ENCODE data around the gene ATG13.

ATG13 gene

DNA sequence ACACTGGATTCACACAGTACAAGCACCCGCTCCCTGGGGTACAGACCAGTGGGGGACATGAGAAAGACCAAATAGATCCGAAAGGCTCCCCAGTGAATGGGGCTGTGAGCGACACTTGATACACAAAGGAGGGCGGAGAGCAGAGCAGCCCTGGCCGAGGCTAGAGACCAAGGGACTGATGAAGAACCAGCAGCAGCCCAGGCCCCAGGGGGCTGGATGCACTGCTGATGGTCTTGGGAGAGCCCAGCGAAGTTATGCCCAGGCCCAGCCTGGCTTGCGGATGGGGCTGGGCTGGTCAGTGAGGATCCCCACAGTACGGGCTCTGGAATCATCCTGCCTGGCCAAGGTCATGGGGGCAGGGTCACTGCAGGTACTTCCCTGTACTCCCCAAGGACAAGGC, 59.8 kb downstream of the ATG13 start:
- no peak for DNase-seq

DNA sequence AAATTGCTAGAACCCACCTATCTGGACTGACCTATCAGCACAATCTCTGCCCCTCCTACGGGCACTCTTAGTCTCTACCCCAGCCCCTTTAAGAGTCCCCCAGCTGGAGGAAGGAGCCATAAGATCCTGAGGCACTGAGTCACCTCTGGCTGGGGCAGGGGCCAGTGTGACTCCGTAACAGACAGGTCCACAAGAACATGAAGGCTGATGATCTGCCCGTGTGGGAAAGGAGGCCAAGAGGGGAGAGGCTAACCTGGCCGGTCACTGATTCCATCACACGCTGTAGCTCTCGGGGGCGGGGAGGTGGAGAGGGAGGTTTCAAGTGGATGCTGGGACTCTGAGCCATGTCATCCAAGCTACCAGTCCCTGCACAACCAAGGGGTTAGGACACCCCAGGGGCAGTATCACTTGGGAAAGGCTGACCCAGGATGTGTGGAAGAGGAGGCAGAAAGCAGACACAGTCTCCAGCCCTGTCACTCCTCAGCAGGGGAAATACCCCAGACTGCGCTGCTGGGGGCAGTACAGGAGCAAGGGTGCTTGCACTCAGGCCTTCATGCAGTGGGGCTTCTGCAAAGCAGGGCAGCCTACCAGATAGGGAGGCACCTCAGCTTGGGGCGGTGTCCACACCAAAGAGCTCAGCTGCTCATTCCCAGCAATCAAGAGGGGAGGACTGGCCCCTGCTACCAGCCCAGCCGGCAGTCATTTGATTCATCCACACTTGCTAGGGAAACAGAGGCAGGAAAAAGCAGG, 60.8 kb downstream of the ATG13 start:
- DNase-seq: no peak

DNA sequence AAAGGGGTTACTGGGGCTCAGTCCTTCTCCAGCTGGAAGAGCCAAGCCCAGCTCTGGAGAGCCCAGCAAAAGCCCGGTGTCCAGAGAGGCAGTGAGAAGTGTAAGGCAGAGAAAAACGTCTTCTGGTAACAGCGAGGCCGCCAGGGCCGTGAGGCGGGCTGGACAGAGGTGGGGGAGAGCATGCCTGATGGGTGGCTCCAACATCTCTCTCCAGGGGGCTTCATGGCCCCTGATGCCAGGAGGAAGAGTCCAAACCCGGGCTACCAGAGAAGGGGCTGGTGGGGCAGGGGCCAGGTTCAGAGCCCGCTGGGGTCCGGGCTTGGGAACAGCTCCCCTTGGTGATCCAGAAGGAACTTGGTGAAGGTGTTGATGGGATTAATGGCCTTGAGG, 61.4 kb downstream of the ATG13 start:
- DNase-seq: no peak

DNA sequence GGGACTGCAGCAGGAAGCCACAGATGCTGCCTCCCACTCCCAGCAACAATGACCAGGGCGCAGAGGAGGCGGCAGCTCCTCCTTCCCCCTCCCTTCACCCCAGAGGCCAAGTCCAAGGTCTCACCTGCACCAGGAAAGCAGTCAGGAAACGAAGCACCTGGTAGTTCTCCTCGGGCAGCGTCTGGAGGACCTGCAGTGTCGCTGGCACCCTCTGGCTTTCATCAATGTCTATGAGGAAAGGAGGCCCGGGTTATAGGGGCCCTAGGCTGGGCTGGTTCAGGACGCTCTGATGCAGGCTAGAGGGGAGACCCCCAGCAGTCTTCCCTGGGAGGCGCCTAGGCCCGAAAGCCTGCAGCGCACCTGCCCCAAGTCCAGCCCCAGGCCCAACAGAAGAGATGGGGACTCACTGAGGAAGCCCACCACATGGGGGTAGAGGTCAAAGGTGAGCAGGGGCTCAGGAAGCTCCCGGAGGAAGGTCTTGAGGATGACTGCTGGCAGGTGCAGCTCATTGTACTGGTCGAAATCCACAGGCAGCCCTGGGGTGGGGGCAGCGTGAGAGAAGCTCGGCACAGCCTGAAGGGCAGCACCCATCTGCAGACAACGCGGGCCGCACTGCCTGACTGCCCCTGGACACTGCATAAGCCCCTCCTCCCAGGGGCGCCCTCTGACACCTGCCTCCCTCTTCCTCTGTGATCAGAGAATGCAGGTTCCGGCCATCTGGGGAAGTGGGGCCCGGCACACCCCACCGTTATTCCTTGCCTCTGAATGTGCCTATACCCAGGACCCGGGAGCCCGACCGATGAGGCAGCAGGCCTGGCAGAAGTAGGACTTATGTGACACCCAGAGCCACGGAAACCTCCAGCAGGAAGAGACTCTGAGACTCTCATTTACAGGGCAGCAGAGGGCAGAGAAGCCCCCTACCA, 62.1 kb downstream of the ATG13 start:
- no peak for DNase-seq

DNA sequence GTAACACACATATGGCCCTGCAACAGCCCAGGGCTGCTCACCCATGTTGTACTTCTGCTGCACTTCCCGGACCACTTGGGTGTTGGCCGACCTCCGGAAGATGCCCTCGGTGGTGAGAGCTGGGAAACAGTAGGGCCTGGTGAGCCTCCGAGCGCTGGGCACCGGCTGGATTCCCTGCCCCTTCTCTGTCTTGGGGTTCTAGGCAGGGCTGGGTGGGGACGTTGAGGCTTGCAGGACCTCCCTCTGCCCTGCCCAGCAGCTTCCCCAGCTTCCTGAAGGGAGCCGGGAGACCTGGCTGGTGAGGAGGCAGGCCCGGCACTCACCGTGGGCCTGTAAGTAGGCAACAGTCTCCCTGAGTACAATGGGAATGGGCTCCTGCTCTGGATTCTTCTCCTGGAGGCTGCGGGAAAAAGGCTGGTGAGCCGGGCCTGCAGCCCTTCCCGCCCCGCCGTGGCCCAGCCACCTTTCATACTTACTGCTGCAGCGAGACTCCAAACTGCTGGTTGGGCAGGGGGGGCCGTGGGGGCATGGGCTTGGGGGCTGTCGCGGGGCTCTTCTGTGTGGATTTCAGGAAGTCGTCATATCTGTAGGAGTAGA, 62.9 kb downstream of the ATG13 start:
- no peak for DNase-seq

DNA sequence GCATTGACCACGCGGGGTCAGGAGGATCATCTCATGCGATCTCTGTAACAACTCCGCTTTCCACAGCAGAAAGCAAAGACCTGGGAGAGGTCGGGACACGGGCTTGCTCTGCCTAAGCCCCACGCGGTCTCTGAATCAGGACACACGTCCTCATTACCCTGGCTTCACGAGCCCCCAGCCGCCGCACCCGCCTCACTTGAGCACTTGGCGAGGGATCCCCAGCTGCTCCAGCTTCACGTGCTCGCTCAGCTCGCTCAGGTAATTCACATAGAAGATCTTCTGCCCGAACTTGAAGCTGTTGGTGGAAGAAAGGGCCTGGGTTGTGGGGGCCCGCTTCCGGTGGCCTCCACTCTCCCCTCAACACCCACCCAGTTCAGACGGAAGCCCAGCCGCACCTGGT, 63.5 kb downstream of the ATG13 start:
- no peak for DNase-seq

DNA sequence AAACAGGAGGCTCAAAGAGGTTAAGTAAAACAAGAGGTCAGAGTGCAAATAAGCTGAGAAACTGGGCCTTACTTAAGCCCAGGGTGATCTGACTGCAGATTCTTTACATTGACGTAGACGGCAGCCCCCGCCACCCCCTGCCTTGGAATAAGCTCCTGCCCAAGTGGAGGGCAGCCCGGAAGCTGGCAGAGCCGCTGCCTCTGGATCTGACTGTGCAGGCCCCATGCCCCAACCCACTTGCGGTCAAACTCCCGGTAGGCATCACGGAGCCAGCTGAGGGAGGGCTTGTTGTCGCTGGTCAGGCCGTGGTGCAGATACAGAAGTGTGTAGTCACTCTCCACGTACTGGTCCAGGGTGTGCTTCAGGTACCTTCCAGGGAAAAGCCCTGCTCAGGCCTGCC, 64.5 kb downstream of the ATG13 start:
- no peak for DNase-seq

DNA sequence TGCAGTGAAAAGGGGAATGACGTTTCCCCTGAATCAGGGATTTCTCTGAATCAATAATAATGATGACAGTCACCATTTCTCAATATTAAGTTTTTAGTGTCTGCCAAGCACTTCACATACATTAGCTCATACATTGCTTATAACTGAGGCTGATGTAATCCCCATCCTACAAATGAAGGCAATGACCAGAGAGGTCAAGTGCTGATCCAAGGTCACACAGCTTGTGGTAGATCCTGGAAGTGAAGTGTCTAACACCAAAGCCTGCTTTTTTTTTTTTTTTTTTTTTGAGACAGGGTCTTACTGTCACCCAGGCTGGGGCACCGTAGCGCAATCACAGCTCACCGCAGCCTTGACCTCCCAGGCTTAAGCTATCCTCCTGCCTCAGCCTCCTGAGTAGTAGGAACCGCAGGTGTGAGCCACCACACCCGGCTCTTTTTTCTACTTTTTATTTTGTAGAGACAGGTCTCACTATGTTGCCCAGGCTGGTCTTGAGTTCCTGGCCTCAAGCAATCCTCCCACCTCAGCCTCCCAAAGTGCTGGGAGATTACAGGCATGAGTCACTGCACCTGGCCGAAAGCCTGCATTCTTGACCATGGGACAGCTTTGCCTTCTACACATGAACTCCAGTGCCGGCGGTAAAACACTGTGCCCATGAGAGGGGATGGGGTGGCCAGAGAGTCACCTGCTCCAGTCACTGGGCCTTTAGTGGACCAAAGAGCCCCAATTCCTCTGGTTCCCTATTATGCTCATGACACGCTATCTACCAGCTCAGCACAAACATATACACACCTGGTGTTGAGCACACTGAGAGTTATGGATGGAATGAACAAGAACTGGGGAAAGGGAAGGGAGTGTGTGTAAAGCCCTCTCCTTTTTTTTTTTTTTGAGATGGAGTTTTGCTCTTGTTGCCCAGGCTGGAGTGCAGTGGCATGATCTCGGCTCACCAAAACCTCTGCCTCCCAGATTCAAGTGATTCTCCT, 65.7 kb downstream of the ATG13 start:
- DNase-seq: no peak

DNA sequence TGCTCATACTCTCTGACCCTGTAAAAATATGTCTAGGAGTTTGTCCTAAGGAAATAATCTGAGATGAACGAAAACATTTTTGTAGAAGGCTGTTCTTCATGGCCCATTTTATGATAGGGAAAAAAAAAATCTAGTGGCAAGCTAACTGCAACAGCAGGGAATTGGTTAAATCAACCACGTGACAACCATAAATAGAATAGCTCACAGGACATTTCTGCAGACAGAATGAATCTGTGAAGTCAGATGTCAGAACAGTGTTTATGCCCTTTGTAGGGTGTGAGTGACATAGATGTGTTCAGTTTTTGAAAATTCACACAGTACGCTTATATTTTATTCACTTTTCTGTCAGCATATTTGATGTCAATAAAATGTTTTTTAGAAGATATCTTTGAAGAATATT, 67.0 kb downstream of the ATG13 start:
- no peak for DNase-seq

DNA sequence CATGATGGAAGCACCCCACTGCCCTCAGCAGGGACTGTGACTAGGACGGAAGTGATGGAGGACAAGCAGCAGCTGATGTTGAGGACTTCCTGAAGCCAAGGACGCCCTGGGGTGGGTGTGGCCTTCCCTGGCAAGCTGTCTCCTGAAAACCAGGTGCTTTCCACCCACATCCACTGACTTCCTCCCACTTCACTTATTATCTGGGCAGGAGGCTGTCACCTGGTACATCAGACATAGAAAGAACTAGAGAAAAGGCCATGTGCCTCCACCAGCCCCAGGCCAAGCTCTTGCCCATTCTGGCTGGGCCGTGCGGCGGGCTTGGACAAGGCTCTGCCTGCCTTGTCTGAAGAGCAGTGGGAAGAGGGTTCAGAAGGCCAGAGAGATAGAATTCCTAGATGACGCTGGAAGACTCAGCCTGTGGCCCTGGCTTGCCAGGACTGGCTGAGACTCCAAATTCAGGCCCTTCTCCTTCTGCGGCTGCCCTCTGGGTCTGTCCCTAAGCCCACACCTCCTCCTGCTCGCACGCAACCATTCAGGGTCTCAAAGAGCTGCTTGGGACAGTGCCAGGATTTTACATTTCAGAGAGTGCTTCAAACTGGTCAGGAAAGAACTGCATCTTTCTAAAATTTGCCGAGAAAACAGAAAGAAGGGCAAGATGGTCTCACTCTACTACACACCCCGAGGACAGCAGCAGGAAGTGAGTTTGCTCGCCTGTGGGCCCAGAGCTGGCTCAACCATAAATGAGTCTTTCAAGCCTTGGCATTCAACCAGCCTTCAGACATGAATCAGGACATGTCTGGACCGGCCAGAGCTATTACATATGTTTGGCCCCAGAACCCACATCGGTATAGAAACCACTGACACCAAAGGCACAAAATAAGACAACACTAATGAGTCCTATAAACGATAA, 69.8 kb downstream of the ATG13 start:
- no peak for DNase-seq

DNA sequence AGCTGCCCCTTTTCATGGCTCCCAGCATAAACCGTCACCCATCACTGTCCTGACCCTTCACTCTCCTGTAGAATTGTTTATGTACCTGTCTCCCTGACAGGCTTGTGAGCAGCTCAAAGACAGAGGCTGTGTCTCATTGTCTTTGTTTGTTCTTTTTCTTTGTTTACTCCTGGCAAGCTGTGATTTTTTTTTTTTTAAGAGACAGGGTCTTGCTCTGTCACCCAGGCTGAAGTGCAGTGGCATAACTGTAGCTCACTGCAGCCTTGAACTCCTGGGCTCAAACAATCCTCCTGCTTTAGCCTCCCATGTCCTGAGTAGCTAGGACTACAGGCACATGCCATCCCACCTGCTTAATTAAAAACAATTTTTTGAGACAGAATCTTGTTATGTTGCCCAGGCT, 73.3 kb downstream of the ATG13 start:
- no peak for DNase-seq

DNA sequence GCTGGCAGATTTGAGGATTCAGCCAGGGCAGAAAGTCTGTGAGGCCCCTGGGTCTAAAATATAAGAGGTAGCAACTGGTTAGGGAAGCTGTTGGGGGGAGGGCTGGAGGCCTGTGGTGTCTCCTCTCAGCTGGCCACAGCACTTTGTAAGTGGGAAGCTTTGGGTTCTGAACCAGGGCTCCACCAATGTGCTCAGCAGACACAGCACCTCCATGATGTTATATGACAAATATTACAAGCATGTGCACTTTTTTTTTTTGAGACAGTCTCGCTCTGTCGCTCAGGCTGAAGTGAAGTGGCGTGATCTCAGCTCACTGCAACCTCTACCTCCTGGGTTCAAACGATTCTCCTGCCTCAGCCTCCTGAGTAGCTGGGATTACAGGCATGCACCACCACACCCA, 75.1 kb downstream of the ATG13 start:
- no peak for DNase-seq

DNA sequence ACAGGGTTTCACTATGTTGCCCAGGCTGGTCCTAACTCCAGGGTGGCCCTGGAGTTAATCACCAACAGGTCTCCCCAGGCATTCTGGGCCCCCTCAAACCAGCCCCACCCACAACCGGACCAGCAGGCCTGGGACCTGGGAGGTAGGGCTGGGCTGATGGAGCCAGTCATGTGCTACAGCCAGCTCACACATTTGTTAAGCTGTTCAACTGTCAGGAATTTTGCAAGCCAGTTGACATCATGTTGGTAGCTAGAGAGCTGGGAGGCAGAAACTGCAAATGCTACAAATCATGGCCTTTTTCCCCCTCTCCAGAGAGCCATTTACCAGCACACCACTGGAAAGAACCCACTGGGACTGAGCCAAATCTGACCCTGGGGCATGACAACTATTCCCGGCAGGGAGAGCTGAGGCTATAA, 76.3 kb downstream of the ATG13 start:
- no peak for DNase-seq

DNA sequence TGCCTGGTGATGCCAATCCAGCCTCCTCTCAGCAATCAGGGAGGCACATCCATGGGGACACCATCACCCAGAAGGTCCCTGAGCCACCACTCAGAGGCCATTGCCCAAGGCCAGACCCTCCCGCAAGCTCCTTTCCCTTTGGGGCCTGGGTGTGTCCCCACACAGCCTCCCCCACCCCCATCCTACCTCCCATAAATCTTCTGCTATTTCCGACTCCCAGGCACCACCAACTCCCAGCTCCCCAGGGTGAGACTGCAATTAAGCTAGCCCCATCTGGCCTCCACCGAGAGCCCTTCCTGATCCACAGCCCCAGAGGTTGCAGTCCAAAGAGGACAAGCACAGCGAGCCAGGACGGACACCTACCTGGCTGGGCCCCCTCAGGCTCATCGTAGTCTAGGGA, 76.7 kb downstream of the ATG13 start:
- no peak for DNase-seq

DNA sequence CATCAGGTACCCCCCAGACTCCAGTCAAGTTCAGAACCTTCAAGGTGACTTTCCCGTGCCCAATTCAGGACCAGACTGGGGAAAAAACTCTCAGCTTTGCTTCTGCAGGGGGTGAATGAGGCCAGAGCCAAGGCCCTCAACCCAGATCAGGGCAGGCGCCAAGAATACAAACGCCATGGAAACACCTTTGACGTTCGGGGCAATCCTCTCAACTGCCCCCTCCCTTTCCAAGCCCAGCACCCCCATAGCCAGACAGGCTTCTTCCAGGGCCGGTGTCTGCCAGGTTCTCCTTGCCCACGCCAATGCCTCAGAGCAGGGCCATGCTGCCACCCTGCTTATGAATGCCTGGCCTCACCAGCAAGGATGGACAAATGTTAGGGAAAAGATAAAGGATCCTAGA, 77.3 kb downstream of the ATG13 start:
- DNase-seq: no peak

DNA sequence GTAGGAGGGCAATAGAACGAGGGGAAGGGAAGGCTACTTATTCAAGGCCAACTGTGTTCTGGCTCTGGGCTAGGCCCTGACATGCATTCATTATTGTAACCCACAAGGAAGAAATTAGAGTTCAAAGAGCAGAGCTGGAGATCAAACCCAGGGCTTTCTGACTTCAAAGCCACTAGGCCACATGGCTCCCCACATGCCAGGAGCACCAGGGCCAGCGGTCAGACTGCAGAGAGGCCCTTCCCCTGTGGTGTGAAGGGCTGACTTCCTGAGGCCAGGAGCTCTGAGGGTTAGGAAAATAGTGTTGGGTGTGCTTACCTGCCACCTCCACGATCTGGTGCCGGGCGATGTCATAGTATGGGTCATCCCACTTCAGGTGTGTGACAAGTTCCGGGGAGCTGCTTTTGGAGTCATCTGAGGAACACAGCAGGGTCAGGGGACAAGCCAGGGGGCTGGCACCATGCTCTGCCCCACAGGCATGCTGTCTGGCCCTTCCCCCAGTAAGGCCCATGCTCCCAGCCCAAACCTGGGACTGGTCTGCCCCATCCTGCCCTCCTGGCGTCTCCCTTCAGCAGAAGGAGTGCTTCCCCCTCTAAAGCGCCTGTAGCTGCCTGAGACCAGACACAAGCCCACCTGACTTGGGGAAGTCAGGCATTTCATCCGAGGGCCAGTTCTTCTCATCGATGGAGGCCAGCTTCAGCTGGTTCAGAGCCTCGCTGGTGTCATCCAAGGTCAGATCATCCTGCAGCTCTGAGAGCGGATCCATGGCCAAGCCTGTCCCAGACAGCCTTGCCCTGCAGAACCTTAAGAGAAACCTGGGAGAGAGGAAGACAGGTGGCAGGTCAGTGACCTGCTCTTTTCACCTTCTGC, 78.2 kb downstream of the ATG13 start:
- DNase-seq: no peak

DNA sequence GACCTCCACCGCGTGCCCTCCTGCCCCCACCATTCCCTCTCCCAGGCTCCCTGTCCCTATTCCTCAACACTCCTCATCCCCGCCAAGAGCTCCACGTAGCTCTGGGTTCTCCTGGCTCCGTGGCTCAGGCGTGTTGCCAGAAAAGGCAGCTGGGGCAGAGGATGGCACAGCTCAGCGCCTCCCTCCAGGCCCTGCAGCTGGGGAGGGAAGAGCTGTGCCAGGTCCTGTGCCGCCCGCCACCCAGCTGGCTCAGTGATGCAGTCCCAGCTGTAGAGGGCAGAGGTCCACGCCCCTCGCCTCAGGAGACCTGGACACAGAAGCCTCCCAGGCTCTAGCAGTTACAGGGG, 78.8 kb downstream of the ATG13 start:
- no peak for DNase-seq

DNA sequence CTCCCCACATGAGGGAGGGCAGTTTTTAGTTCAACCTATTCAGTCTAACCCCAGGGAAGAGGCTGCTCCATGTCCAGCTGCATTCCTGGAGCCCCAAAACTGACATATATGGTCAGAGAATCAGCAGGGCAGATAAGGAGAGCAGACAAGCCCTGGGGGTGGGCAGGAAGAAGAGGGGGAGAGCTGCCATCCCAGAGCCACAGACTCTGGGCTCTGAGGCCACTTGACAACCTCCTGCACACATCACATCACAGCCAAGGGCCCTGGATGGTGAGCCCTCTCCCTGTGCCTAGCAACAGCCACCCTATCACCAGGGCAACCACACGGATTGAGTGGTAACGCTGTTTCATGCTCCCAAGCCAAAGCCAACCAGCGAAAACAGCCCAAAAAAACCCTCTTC, 80.0 kb downstream of the ATG13 start:
- DNase-seq: no peak

DNA sequence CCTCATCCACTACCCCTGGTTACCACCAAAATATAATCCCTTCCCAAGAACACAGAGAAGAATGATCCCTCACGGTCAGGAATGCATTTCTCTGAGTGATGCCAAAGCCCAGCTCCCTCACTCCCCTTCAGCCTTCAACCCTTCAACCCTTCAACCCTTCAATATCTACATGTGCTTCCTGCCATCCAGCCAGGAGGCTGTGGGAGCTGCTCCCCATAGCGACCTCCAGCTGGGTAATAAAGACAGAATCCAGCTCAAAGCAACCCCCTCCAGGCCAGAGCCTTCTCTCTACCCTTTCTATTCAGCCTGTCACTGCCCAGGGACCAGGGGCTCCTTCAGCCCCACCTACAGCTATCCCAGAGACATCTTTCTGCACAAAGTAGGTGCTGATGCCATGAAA, 80.4 kb downstream of the ATG13 start:
- DNase-seq: no peak

DNA sequence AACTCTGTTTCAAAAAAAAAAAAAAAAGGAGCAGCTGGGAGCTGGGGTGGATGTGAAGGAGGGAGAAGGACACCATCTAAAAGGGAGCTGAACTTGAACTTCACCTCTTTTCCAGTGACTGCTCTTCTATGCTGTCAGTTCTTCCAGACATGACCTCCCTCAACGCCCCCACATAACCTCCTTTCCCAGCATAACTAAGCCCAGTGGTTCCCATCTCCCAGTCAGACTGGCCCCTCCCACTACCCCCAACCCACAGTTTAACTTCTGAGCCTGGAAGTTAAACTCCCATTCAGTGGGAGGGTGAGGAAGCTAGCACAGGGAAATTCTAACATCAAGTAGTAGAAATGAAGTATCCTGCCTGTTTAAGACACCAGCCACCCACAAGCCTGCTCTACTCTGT, 81.2 kb downstream of the ATG13 start:
- no peak for DNase-seq

Measured in CD4-positive, alpha-beta T cell treated with Interleukin-10 for 1 hour (primary cell).